SK-N-SH treated with all-trans-retinoic acid at 6 μM for 48 hours (cell line): ENCODE measurements around the gene RNASET2.

Experiments used
- ATAC-seq: fragments of 200-7000 bp; cut with Tn5 transposase; 3 replicates; pipeline ENCODE4 v1.9.1; 2020; ENCODE audit warnings: mild to moderate bottlenecking, moderate library complexity
- ARNTL ChIP-seq: fragments of 450-650 bp; formaldehyde crosslinking; IDR thresholded peaks from 2 replicates; pipeline ENCODE4 v1.5.0; 2020; ENCODE audit warnings: low read depth, mild to moderate bottlenecking, moderate library complexity, borderline replicate concordance
- BACH2 ChIP-seq: fragments of 250-450 bp; sonication (Bioruptor Pico); IDR thresholded peaks from 2 replicates; pipeline ENCODE4 v1.9.0; 2021; ENCODE audit warnings: mild to moderate bottlenecking, borderline replicate concordance
- CSDC2 ChIP-seq: fragments of 250-450 bp; sonication (Bioruptor Pico); IDR thresholded peaks from 2 replicates; pipeline ENCODE4 v1.5.0; 2020; ENCODE audit warnings: mild to moderate bottlenecking, moderate library complexity
- ESRRG ChIP-seq: fragments of 250-450 bp; sonication (Bioruptor Pico); IDR thresholded peaks from 2 replicates; pipeline ENCODE4 v1.6.1; 2021; ENCODE audit warnings: mild to moderate bottlenecking
- GLIS3 ChIP-seq: fragments of 250-450 bp; sonication (Bioruptor Pico); IDR thresholded peaks from 2 replicates; pipeline ENCODE4 v1.5.0; 2020; ENCODE audit warnings: mild to moderate bottlenecking, moderate library complexity
- ISL1 ChIP-seq: fragments of 250-450 bp; sonication (Bioruptor Pico); IDR thresholded peaks from 2 replicates; pipeline ENCODE4 v2.1.2; 2022; ENCODE audit warnings: mild to moderate bottlenecking, moderate library complexity
- OSR1 ChIP-seq: fragments of 250-450 bp; sonication (Bioruptor Pico); IDR thresholded peaks from 2 replicates; pipeline ENCODE4 v1.8.0; 2022; ENCODE audit warnings: moderate library complexity, mild to moderate bottlenecking, inconsistent platforms
- PPARA ChIP-seq: fragments of 250-450 bp; sonication (Bioruptor Pico); IDR thresholded peaks from 2 replicates; pipeline ENCODE4 v1.5.0; 2020; ENCODE audit warnings: mild to moderate bottlenecking, borderline replicate concordance
- RARB ChIP-seq: fragments of 250-450 bp; sonication (Bioruptor Pico); IDR thresholded peaks from 2 replicates; pipeline ENCODE4 v1.8.0; 2021; ENCODE audit warnings: mild to moderate bottlenecking, moderate library complexity
- SNAI2 ChIP-seq: fragments of 250-450 bp; sonication (Bioruptor Pico); IDR thresholded peaks from 2 replicates; pipeline ENCODE4 v1.5.0; 2020; ENCODE audit warnings: mild to moderate bottlenecking, moderate library complexity
- TCF4 ChIP-seq: fragments of 250-450 bp; sonication (Bioruptor Pico); IDR thresholded peaks from 2 replicates; pipeline ENCODE4 v1.8.0; 2021; ENCODE audit warnings: mild to moderate bottlenecking, moderate library complexity, borderline replicate concordance
- TOX ChIP-seq: fragments of 250-450 bp; sonication (Bioruptor Pico); IDR thresholded peaks from 2 replicates; pipeline ENCODE4 v1.8.0; 2021; ENCODE audit warnings: mild to moderate bottlenecking, moderate library complexity, borderline replicate concordance
- ZFP3 ChIP-seq: fragments of 250-450 bp; sonication (Bioruptor Pico); IDR thresholded peaks from 2 replicates; pipeline ENCODE4 v1.5.0; 2020; ENCODE audit warnings: mild to moderate bottlenecking, moderate library complexity
- ZFP30 ChIP-seq: fragments of 450-650 bp; formaldehyde crosslinking; IDR thresholded peaks from 2 replicates; pipeline ENCODE4 v1.5.0; 2022; ENCODE audit warnings: mild to moderate bottlenecking, moderate library complexity
- ZNF565 ChIP-seq: fragments of 450-650 bp; formaldehyde crosslinking; conservative IDR thresholded peaks from 2 replicates; pipeline ENCODE4 v1.5.0; 2020; ENCODE audit warnings: low read depth, mild to moderate bottlenecking, moderate library complexity
- ZNF70 ChIP-seq: fragments of 450-650 bp; formaldehyde crosslinking; IDR thresholded peaks from 2 replicates; pipeline ENCODE4 v1.5.0; 2020; ENCODE audit warnings: mild to moderate bottlenecking, moderate library complexity
- ZNF8 ChIP-seq: fragments of 450-650 bp; formaldehyde crosslinking; IDR thresholded peaks from 2 replicates; pipeline ENCODE4 v1.5.0; 2020; ENCODE audit warnings: mild to moderate bottlenecking, moderate library complexity
- TF ChIP-seq, protein P1 (sequence below): fragments of 250-450 bp; sonication (Bioruptor Pico); IDR thresholded peaks from 2 replicates; pipeline ENCODE4 v1.5.0; 2020; ENCODE audit warnings: mild to moderate bottlenecking, moderate library complexity
- TF ChIP-seq, protein P2 (sequence below): fragments of 250-450 bp; sonication (Bioruptor Pico); IDR thresholded peaks from 2 replicates; pipeline ENCODE4 v1.8.0; 2021; ENCODE audit warnings: low read depth, mild to moderate bottlenecking, moderate library complexity, borderline replicate concordance
- TF ChIP-seq, protein P3 (sequence below): fragments of 250-450 bp; sonication (Bioruptor Pico); IDR thresholded peaks from 2 replicates; pipeline ENCODE4 v1.5.1; 2020; ENCODE audit warnings: low read depth, mild to moderate bottlenecking, moderate library complexity
- TF ChIP-seq, protein P4 (sequence below): fragments of 250-450 bp; sonication (Bioruptor Pico); IDR thresholded peaks from 2 replicates; pipeline ENCODE4 v1.5.1; 2021; ENCODE audit warnings: mild to moderate bottlenecking, moderate library complexity

Gene RNASET2

DNA sequence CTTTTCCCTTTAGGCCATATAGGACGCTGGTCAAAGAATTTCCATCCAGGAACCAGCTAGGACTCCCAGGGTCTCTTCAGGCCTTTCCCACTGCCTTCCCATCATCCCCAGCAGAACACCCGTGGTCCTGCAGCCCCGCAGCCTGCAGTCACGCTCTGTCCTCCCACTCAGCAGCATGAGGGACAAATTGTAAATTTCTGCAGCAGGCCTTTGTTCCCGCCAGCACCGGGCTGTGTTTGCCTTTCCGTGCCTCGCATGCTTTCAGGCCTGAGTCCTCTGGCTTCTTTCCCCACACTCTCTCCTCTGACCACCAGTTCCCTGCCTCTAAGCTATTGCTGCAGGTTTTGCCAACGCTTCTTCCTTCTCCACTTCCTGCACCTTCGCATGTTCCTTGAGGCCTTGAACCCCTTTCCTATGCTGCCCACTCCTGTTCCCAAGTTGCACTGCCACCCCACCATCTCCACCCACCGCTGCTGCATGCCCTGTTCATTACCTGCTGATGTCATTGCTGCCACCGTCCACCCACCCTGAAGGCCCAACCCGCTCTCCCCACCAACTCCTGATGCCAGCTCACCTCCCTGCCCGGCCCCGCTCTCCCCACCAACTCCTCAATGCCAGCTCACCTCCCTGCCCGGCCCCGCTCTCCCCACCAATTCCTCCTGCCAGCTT lies 49.8 kb downstream of the RNASET2 start:
- no peak for ATAC-seq
- TF ChIP-seq SNAI2 (no peak), ESRRG (CRISPR knock-in tag) (no peak)

DNA sequence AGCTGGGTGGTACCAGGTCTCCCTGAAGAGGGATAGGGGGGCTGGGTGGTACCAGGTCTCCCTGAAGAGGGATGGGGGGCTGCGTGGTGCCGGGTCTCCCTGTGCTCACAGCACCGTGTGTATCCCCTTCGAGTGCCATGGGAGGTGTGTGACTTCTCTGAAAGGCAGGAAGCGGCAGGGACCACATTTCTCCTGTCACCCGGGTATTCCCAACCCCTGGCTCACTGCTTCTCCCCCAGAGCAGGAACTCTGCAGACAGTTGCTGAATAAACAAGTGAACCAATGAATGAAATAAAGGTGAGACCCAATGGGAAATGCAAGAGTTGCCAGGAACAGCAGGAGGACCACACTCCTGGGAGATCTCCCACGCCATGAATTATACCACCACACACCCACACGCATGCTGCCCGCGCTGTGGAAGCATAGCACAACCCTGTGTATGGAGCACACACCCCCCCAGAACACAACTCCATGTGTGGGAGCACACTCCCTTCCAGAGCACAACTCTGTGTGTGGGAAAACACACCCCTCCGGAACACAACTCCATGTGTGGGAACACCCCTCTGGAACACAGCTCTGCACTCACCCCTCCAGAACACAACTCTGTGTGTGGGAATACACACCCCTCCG lies 50.7 kb downstream of the RNASET2 start:
- no peak for ATAC-seq
- TF ChIP-seq TCF4 (CRISPR knock-in tag) (no peak), ARNTL (no peak), CSDC2 (CRISPR knock-in tag) (no peak), ZNF8 (CRISPR knock-in tag) (no peak), OSR1 (CRISPR knock-in tag) (no peak), ISL1 (no peak), ZFP3 (CRISPR knock-in tag) (no peak), ESRRG (CRISPR knock-in tag) (no peak), GLIS3 (CRISPR knock-in tag) (no peak), ZNF70 (CRISPR knock-in tag) (no peak), TOX (CRISPR knock-in tag) (no peak), ZNF565 (CRISPR knock-in tag) (no peak), BACH2 (CRISPR knock-in tag) (no peak), PPARA (CRISPR knock-in tag) (no peak), RARB (CRISPR knock-in tag) (no peak), SNAI2 (no peak)
- TF ChIP-seq, protein P1, sequence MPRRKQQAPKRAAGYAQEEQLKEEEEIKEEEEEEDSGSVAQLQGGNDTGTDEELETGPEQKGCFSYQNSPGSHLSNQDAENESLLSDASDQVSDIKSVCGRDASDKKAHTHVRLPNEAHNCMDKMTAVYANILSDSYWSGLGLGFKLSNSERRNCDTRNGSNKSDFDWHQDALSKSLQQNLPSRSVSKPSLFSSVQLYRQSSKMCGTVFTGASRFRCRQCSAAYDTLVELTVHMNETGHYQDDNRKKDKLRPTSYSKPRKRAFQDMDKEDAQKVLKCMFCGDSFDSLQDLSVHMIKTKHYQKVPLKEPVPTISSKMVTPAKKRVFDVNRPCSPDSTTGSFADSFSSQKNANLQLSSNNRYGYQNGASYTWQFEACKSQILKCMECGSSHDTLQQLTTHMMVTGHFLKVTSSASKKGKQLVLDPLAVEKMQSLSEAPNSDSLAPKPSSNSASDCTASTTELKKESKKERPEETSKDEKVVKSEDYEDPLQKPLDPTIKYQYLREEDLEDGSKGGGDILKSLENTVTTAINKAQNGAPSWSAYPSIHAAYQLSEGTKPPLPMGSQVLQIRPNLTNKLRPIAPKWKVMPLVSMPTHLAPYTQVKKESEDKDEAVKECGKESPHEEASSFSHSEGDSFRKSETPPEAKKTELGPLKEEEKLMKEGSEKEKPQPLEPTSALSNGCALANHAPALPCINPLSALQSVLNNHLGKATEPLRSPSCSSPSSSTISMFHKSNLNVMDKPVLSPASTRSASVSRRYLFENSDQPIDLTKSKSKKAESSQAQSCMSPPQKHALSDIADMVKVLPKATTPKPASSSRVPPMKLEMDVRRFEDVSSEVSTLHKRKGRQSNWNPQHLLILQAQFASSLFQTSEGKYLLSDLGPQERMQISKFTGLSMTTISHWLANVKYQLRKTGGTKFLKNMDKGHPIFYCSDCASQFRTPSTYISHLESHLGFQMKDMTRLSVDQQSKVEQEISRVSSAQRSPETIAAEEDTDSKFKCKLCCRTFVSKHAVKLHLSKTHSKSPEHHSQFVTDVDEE (CRISPR knock-in tag) = no peak
- TF ChIP-seq, protein P2, sequence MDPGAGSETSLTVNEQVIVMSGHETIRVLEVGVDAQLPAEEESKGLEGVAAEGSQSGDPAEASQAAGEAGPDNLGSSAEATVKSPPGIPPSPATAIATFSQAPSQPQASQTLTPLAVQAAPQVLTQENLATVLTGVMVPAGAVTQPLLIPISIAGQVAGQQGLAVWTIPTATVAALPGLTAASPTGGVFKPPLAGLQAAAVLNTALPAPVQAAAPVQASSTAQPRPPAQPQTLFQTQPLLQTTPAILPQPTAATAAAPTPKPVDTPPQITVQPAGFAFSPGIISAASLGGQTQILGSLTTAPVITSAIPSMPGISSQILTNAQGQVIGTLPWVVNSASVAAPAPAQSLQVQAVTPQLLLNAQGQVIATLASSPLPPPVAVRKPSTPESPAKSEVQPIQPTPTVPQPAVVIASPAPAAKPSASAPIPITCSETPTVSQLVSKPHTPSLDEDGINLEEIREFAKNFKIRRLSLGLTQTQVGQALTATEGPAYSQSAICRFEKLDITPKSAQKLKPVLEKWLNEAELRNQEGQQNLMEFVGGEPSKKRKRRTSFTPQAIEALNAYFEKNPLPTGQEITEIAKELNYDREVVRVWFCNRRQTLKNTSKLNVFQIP (CRISPR knock-in tag) = no peak
- TF ChIP-seq, protein P3, sequence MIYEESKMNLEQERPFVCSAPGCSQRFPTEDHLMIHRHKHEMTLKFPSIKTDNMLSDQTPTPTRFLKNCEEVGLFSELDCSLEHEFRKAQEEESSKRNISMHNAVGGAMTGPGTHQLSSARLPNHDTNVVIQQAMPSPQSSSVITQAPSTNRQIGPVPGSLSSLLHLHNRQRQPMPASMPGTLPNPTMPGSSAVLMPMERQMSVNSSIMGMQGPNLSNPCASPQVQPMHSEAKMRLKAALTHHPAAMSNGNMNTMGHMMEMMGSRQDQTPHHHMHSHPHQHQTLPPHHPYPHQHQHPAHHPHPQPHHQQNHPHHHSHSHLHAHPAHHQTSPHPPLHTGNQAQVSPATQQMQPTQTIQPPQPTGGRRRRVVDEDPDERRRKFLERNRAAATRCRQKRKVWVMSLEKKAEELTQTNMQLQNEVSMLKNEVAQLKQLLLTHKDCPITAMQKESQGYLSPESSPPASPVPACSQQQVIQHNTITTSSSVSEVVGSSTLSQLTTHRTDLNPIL = no peak
- TF ChIP-seq, protein P4, sequence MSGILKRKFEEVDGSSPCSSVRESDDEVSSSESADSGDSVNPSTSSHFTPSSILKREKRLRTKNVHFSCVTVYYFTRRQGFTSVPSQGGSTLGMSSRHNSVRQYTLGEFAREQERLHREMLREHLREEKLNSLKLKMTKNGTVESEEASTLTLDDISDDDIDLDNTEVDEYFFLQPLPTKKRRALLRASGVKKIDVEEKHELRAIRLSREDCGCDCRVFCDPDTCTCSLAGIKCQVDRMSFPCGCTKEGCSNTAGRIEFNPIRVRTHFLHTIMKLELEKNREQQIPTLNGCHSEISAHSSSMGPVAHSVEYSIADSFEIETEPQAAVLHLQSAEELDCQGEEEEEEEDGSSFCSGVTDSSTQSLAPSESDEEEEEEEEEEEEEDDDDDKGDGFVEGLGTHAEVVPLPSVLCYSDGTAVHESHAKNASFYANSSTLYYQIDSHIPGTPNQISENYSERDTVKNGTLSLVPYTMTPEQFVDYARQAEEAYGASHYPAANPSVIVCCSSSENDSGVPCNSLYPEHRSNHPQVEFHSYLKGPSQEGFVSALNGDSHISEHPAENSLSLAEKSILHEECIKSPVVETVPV = no peak

DNA sequence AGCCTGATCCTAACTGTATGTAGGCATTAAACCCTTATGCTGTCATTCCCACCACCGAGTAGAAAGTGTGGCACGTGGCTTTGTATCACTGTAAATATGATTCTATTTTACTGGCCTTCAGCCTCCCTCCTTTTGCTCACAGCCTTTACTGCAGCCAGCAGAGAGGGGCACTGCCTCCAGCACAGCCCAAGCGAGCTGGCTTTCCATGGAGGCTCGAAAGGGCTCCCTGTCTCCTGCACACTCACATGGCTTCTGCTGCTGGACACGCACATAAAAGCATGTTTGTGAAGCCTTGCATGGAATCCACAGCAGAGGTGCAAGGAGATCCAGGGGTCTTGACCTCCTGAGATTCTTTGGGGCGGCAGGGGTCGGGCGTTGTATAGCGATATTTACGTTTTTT lies 51.3 kb downstream of the RNASET2 start:
- no peak for ATAC-seq
- TF ChIP-seq, protein P2 (CRISPR knock-in tag) = no peak
- TF ChIP-seq, protein P4 = no peak
- no peak for TF ChIP-seq SNAI2
- TF ChIP-seq TCF4 (CRISPR knock-in tag) = no peak
- TF ChIP-seq BACH2 (CRISPR knock-in tag) = no peak
- no peak for TF ChIP-seq ZFP3 (CRISPR knock-in tag)
- TF ChIP-seq, protein P3 = no peak
- no peak for TF ChIP-seq ZNF565 (CRISPR knock-in tag)
- TF ChIP-seq ZNF8 (CRISPR knock-in tag) = no peak
- no peak for TF ChIP-seq ZFP30 (CRISPR knock-in tag)
- TF ChIP-seq ESRRG (CRISPR knock-in tag) = no peak
- TF ChIP-seq PPARA (CRISPR knock-in tag) = no peak
- TF ChIP-seq OSR1 (CRISPR knock-in tag) = no peak
- TF ChIP-seq RARB (CRISPR knock-in tag) = no peak
- TF ChIP-seq ARNTL = no peak
